DND-41 (cell line): ENCODE results near the gene PON3.

Source experiments
- CTCF ChIP-seq: IDR thresholded peaks from 2 replicates; pipeline ENCODE4 v1.5.1; 2012; ENCODE audit warnings: borderline replicate concordance, low read length, moderate library complexity, mild to moderate bottlenecking; ENCODE audit not compliant: poor library complexity, severe bottlenecking; ENCODE audit errors: extremely low read depth
- EZH2 ChIP-seq: IDR thresholded peaks from 3 replicates; pipeline ENCODE4 v1.6.1; 2012; ENCODE audit warnings: borderline replicate concordance, low read depth, mild to moderate bottlenecking, moderate library complexity, low read length, inconsistent platforms; ENCODE audit not compliant: severe bottlenecking

DNA sequence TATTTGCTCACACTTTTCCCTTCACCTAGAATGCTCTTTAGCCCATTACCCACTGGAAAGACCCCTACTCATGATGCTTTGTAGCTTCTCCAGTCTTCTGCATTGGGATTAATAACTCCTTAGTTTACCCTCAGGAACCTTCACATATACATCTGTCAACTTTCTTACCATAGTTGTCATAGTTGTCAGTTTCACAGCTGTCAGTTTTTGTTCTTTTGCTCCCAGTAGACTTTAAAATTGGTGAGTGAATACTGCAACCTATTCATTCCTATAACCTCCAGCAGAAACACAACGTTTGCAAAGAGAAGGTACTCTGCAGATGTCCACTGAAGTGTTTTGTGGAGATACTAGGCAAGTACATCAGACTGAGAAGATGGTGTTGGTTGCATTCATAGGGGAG lies 74.5 kb downstream of the PON3 start:
- TF ChIP-seq CTCF: no peak
- TF ChIP-seq EZH2: no peak
